Panc1 (cell line): ENCODE data around the gene TRAPPC5.

Experiments
- POLR2AphosphoS5 ChIP-seq: IDR thresholded peaks from 2 replicates; pipeline ENCODE4 v1.6.1; 2012; ENCODE audit warnings: mild to moderate bottlenecking, low read depth, low read length, moderate library complexity
- REST ChIP-seq, 2 experiments: IDR thresholded peaks; 2 replicates each; pipeline ENCODE4 v1.6.1; 2011 to 2012; ENCODE audit warnings: low read depth in 2 of 2, control low read depth in 1 of 2, low read length in 1 of 2, mild to moderate bottlenecking in 1 of 2, moderate library complexity in 1 of 2; ENCODE audit not compliant: insufficient read depth in 1 of 2
- SIN3A ChIP-seq: IDR thresholded peaks from 2 replicates; pipeline ENCODE4 v1.6.1; 2012; ENCODE audit warnings: low read depth, mild to moderate bottlenecking, low read length, moderate library complexity, borderline replicate concordance; ENCODE audit not compliant: insufficient read depth
- TCF7L2 ChIP-seq: IDR thresholded peaks from 2 replicates; pipeline ENCODE4 v1.6.1; 2011; ENCODE audit warnings: mild to moderate bottlenecking, low read depth, low read length, inconsistent platforms
- TF ChIP-seq, protein P1 (sequence below): fragments of 450-650 bp; IDR thresholded peaks from 2 replicates; pipeline ENCODE4 v1.5.1; 2017; ENCODE audit warnings: mild to moderate bottlenecking

- no peak for TF ChIP-seq REST (IDR thresholded peaks at IDR 0.05; ENCODE audit: insufficient read depth in 1 of 2, low read depth in 2 of 2, low read length in 1 of 2)
- TF ChIP-seq, protein P1, sequence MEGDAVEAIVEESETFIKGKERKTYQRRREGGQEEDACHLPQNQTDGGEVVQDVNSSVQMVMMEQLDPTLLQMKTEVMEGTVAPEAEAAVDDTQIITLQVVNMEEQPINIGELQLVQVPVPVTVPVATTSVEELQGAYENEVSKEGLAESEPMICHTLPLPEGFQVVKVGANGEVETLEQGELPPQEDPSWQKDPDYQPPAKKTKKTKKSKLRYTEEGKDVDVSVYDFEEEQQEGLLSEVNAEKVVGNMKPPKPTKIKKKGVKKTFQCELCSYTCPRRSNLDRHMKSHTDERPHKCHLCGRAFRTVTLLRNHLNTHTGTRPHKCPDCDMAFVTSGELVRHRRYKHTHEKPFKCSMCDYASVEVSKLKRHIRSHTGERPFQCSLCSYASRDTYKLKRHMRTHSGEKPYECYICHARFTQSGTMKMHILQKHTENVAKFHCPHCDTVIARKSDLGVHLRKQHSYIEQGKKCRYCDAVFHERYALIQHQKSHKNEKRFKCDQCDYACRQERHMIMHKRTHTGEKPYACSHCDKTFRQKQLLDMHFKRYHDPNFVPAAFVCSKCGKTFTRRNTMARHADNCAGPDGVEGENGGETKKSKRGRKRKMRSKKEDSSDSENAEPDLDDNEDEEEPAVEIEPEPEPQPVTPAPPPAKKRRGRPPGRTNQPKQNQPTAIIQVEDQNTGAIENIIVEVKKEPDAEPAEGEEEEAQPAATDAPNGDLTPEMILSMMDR: no peak
- no peak for TF ChIP-seq POLR2AphosphoS5
- no peak for TF ChIP-seq SIN3A
- TF ChIP-seq TCF7L2: no peak
Observed at GRCh38 chr19:7718668-7719067, 38.0 kb downstream of the TRAPPC5 start.
